GM21381 (cell line): Measurements from ENCODE around the gene CLN3.
"Not testable (repeated sequence)": the region's sequence is repeated elsewhere in the genome, so short reads cannot be mapped to it uniquely, and the experiment has no call there.

Experiments
- ATAC-seq: cut with Tn5 transposase; IDR thresholded peaks from one replicate; pipeline ENCODE4 v1.9.1; 2021; ENCODE audit warnings: mild to moderate bottlenecking, moderate library complexity; ENCODE audit not compliant: unreplicated experiment

Gene CLN3

DNA sequence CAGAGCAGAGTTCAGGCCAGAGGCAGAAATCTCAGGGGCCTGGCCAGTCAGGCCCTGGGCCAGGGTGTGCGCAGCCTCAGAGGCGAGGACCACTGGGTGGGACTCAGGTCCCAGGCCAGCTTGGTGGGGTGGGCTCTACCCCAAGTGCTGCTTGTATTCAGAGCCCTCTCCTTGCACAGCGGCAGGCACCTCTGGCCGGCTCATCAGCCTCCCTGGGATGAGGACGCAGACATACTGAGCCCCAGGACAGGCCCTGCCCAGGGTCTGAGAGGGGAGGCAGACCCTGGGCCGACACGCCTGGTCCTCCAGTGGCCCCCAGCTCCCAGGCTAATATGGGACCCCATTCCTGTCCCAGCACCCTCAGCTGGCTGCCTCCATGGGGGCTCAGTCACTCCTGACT is 22.4 kb upstream of the CLN3 start:
- ATAC-seq: no peak

DNA sequence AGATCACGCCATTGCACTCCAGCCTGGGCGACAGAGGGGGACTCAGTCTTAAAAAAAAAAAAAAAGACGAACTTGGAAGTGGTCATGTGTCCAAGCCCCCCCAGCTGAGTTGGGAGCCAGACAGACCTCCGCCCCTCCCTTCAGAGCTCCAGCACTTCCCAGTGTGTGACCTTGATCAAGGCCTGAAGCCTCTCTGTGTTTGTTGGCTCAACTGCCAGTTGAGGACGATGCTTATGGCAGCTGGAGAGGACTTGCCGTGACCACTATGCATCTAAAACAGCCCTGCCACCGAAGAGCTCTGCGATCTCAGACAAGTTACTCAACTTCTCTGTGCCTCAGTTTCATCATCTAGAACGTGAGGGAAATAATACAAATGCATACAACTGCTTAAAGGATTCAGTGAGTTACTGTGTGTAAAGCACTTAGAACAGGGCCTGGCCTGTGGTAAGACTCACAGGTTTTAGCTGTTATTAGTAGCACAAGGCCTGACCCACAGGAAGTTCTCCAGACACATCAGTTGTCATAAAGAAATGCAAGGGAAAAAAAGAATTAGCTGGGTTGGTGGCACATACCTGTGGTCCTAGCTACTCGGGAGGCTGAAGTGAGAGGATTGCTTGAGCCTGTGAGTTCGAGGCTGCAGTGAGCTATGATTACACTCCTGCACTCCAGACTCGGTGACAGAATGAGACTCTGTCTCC is 21.8 kb upstream of the CLN3 start:
- ATAC-seq: no peak

DNA sequence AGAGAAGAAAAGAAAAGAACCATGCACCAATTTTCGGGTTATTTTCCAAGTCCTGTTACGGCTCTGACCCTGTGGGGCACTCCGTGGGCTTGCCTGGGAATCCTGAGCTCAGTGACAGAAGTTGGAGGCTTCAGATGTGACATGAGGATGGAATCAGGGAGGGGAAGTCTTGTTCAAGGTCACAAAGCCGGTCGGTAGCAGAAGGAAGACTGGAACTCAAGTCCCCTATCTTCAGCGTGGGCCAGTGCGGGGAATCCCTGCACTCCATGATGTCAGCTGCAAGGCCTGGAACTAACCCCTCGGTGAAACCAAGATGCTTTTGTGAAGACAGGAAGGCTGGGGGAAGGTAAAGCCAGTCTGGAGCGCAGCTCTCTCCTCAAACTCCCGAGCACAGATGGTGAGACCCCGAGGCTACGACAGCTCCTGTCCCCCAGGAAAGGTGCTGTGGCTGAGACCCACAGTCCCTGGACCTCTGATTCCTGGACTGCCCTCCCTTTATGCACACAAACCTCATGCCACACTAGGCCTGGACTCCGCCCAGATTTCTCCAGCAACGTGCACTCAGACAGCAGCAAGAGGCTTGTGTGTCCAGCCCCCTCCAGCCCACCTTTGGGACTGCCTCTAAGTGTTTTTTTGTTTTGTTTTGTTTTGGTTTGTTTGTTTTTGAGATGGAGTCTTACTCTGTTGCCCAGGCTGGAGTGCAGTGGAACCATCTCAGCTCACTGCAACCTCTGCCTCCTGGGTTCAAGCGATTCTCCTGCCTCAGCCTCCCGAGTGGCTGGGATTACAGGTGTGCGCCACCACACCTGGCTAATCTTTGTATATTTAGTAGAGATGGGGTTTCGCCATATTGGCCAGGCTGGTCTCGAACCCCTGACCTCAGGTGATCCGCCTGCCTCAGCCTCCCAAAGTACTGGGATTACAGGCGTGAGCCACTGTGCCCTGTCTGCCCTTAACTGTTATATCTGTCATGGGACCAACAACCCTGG is 20.2 kb upstream of the CLN3 start:
- no peak for ATAC-seq

DNA sequence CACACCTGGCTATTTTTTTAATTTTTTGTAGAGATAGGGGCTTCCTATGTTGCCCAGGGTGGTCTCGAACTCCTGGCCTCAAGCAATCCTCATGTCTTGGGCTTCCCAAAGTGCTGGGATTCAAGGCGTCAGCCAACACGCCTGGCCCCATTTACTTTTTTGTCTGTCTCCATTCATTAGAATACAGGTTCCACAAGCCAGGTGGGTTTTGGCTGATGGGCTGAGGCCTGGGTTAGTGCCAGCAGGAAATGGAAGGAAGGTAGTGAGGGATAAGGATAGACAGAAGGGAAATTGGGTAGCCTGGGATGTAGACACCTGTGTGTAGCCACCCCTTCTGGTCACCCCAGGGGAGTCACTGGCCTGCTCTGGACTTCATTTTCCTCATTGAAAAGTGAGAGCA is 19.2 kb upstream of the CLN3 start:
- no peak for ATAC-seq

DNA sequence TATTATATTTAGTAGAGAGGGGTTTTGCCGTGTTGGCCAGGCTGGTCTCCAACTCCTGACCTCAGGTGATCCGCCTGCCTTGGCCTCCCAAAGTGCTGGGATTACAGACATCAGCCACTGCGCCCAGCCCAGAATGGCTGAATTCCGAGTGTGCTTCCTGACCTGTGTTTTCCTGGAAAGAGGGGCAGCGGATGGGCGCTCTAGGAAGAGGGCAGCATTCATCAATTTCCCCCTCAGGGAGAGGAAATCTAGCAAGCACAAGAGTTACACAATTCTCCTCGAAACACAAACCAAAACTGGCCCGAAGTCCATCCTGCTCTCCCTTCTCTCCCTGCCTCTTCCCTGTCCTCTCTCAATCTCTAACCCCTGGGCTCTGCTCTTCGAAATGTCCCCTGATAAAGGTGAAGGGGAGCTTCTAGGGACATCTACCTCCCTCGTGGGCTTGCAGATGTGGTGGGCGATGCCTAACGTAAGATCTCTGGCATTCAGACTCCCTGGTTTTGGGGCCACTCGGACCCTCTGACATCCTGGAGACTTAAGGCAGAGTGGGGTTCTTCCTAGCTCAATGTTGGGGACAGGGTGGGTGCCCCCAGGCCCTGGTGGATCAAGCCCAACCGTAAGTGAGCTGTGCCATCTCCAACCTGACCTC is 13.7 kb upstream of the CLN3 start:
- ATAC-seq: no peak

DNA sequence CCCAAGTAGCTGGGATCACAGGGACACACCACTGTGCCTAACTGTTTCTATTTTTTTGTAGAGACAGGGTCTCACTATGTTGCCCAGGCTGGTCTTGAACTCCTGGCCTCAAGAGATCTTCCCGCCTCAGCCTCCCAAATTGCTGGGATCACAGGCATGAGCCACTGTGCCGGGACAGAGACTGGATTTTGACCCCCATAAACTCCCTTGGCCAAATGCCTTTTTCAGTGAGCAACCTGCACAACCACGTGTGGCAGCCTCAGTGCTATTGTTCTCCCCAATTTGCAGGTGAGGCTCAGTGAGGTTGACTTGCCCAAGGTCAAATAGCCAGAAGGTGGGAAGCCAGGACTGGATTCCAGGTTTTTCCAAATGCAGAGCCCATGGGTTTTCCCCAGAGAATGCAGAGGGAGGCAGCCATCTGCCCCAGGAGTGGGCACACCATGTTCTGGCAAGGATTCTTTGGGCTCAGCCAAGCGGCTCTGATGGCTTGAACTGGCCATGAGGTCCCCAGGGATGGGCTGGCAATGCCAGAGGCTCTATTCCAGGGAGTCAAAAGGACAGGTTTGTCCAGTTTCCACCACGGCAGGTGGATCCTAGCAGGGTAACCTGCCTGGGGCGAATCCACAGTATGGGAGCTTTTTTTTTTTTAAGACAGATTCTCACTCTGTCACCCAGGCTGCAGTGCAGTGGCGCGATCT is 13.0 kb upstream of the CLN3 start:
- ATAC-seq: no peak

DNA sequence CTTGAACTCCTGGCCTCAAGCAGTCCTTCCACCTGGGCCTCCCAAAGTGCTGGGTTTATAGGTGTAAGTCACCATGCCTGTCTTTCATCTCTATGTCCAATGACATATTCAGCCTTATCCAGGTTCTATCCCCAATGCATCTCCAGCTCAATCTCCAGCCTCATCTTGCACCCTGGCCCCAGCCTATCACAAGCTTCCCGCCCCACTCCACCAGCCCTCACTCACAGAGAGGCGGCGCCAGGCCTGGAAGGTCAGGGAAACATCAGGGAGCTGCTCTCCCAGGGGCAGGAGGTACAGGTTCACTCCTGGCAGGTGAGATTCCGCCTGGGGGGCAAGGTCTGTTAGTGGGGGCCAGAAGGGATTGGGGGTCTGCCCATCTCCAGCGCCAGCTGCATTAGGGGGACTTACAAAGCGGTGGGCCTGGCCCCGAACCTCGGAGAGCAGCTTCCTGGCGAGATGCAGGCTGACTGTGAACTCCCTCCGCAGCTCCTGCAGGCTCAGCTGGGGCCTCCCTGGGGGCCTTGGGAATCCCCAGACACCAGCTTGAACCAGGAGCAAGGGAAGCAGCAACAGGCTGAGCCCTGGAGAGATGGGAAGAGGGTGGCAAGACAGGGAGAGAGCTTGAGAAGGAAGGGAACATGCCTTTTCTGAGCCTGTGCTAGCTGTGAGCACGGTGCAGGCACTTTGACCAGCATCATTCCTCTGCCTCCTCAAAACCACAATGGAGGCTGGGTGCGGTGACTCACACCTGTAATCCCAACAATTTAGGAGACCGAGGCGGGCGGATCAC is 11.8 kb upstream of the CLN3 start:
- ATAC-seq: no peak

DNA sequence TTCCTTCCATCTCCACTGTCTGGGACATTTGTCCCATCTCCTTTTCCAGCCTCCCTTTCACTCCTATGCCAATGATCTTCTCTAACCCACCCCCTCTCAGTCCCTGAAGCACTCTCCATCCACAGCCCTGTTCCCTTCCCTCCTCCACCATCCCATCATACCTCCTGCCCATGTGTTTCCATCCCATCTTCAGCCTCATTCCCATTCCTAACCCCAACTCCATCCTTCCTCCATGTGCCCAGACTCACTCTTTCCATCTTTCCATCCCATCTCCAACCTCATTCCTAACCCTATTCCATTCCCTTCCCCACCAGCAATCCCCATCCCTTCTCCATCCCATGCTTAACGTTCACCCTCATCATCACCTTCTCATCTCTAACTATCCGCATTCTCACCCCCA is 10.4 kb upstream of the CLN3 start:
- no peak for ATAC-seq

DNA sequence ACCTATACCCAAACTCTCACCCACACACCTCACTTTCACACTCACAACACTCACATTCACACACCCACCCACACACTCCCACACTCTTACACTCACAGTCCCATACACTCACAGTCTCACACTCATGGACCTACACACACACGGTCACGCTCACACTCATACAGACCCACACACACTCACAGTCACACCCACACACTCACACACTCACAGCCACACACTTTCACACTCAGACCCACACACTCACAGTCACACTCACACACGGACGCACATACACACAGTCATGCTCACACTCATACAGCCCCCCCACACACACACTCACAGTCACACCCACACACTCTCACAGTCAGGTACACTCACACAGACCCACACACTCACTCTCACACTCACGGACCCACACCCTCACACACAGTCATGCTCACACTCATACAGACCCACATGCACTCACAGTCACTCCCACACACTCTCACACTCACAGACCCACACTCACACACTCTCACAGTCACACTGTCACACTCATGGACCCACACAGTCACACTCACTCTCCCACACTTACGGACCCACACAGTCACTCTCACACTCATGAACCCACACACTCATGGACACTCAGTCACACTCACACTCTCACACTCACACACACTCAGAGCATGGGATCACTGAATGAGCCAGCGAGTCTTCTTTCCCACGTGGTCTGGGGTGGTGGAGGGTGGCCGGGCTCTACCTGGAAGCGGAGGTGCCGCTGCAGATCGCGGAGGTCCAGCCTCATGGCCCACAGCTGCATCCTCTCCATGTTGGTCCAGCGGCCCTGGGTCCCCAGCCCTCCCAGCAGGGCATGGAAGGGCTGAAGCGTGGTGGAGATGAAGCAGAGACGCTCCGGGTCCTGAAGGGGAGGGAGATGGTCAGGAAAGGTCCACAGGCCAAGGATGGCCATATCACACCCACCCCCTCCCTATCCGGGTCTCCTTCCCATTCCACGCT is 9.7 kb upstream of the CLN3 start:
- no peak for ATAC-seq

DNA sequence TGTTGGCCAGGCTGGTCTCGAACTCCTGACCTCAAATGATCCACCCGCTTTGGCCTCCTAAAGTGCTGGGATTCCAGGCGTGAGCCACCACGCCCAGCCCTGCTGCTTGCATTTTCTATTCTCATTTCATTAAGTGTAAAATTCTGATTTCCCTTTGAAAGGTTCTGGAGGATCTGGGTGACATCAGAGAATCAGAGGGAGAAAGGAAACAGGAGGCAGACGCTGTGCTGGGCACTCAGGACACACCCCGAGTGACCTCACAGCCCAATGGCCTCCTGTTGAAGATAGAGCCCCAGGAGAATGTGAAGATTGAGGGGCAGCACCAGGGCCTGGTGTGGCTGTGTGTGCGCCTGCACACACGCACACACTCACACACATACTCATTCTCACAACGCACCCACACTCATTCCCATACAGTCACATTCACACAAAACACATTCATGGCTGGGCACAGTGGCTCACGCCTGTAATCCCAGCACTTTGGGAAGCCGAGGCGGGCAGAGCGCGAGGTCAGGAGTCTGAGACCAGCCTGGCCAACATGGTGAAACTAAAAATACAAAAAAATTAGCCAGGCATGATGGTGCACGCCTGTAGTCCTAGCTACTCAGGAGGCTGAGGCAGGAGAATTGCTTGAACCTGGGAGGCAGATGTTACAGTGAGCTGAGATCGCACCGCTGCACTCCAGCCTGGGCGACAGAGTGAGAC is 8.8 kb upstream of the CLN3 start:
- ATAC-seq: not testable (repeated sequence)

DNA sequence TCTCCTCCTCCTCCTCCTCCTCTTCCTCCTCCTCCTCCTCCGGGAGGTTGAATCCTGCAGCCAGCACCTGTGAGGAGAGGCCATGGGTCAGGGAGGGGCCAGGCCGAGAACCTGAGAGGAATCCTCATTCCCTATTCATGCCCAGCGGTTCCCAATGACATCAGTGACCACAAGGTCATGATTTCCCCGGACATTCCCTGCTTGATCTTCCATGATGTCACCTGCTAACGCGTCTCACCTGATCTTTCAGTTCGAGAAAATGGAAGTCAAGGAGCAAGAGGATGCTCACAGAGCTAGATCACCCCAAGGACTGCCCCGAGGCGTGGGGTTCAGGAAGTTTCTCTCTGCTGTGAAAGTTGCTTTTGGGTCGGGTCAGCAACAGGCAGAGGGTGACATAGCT is 8.0 kb upstream of the CLN3 start:
- no peak for ATAC-seq

DNA sequence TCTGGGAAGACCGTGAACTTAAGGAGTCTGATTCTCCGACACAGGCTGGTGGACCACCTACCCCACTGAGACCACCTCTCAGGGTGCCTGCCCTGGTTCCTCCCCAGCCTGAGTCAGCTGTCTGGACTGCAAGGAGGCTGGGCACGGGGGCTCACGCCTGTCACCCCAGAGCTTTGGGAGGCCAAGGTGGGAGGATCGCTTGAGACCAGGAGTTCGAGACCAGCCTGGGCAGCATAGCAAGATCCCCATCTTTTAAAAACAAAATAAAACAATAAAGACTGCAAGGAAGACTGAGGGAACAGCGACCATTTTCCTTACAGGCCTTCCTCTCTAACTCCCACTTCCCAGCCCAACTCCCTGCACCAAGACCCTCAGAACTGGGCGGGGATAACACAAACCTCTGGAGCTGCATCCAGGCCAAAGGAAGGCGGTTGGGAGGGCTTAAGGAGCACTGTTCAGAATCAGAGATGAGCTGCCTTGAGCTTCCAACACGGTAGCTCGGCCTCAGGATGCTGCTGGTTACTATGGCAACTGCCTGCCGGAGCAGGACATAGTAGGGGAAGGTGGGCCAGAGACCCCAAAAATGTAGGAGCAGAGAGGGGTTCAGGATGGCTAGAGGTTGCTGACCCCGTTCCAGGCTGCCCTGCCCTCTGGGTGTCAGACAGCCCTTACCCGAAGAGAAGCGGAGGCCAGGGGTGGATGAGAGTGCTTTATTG is 7.0 kb upstream of the CLN3 start:
- ATAC-seq: no peak

DNA sequence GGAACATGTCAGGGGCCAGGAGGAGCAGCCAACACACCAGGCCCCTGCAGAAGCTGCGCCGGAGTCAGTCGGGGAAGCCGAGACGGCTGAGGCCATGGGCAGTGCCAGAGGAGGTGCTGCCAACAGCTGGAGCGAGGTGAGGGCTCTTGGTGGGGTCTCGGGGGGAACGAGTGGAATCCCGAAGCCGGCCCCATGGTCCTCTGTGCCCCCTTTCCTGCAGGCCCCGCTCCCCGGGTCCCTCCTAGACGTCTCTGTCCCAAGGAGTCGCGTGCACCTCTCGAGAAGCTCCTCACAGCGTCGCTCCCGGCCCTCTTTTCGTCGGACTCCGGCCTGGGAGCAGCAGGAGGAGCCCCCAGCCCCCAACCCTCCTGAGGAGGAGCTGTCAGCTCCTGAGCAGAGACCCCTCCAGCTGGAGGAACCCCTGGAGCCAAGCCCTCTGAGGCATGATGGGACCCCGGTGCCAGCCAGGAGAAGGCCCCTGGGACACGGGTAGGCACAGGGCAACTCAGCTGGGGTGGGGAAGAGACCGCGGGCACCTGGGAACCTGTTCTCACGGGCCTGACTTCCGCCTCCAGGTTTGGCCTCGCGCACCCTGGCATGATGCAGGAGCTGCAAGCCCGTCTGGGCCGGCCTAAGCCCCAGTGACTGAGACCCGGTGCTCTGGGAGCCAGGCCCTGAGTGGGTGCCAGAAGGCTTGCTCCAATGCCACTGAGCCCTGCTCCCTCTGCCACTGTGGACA is 6.2 kb upstream of the CLN3 start:
- no peak for ATAC-seq

DNA sequence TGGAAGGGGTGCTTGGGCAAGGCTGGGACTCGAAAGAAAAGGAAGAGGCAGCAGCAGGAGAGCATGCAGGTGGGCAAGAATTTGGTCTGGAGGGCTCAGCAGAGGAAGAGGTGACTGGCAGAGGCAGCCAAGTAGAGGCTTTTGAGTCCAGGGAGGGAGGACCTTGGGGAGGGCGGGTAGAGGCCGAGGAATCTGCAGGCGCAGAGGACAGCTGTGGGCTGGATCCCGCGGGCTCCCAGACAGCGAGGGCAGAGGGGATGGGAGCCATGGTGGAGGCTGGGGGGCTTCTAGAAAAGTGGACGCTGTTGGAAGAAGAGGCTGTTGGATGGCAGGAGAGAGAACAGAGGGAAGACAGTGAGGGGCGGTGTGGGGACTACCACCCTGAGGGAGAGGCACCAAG is 5.5 kb upstream of the CLN3 start:
- ATAC-seq: no peak

DNA sequence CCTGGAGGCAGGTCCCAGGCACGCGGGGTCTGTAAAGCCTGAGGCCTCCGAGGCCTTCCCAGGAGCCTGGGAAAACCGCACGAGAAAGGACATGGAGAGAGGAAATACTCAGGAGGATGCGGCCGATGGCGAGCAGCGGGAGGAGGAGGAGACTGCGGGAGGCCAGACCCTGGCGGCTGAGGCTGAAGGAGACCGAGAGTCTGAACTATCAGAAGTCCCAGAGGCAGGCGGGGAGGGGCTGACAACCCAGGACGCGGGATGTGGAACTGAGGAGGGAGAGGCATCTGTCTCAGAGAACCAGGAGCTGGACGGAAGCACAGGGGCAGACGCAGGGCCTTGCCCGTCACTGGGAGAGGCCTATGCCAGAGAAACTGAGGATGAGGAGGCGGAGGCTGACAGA is 5.0 kb upstream of the CLN3 start:
- no peak for ATAC-seq

DNA sequence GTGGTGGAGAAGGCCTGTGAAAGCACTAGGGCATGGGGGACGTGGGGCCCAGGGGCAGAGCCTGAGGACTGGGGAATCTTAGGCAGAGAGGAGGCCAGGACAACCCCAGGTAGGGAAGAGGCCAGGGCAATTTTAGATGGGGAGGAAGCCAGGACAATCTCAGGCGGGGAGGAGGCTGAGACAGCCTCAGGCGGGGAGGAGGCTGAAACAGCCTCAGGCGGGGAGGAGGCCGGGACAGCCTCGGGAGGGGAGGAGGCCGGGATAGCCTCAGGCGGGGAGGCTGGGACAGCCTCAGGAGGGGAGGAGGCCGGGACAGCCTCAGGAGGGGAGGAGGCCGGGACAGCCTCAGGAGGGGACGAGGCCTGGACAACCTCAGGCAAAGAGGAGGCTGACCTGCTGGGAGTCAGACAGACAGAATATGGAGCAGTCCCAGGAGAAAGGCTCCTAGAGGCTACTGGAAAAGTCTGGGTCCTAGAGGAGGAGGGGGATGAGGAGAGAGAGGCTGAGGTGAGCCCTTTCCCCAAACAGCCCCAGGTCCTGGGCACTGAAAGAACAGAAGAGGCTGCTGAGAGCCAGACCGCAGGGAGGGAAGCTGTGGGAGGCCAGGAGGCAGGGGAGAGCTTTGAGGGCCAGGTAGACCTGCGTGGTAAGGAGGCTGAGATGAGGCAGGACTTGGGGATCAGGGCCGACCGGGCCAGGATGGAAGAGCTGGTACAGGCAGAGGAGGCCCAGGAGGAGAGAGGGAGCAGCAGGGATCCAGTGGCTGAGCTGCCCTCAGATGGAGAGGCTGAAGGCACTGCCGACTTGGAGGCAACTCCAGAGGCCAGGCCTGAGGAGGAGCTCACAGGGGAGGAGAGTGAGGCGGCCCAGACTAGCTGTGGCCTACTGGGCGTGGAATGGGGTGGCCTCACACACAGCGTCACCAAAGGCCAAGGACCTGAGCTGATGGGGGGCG is 4.2 kb upstream of the CLN3 start:
- ATAC-seq: no peak
